NT2/D1 (cell line): ENCODE data around the gene VTI1A.

ENCODE experiments used
- DNase-seq: peaks from one replicate; pipeline ENCODE4 v3.0.0-alpha.2; 2011; ENCODE audit warnings: low read depth, low spot score
- H3K27me3 ChIP-seq: 2 replicates; pipeline ENCODE4 v1.6.0; 2011; ENCODE audit warnings: mild to moderate bottlenecking; ENCODE audit not compliant: insufficient read length, insufficient read depth
- H3K36me3 ChIP-seq: 2 replicates; pipeline ENCODE4 v1.6.1; 2011; ENCODE audit warnings: mild to moderate bottlenecking, low read length, mixed read lengths; ENCODE audit not compliant: insufficient read depth, insufficient read length
- H3K4me1 ChIP-seq: 2 replicates; pipeline ENCODE4 v1.5.1; 2011; ENCODE audit not compliant: insufficient read depth, insufficient read length
- H3K4me3 ChIP-seq: 2 replicates; pipeline ENCODE4 v1.5.1; 2011; ENCODE audit warnings: low read depth; ENCODE audit not compliant: insufficient read length
- H3K9ac ChIP-seq: 2 replicates; pipeline ENCODE4 v1.6.0; 2011; ENCODE audit warnings: low read depth; ENCODE audit not compliant: insufficient read length
- H3K9me3 ChIP-seq: 2 replicates; pipeline ENCODE4 v1.5.1; 2011; ENCODE audit warnings: mild to moderate bottlenecking, low read length; ENCODE audit not compliant: insufficient read depth
- SUZ12 ChIP-seq: IDR thresholded peaks from 2 replicates; pipeline ENCODE4 v1.6.1; 2011; ENCODE audit not compliant: insufficient read length, insufficient read depth; ENCODE audit errors: extremely low read depth
- YY1 ChIP-seq: IDR thresholded peaks from 2 replicates; pipeline ENCODE4 v1.6.1; 2011; ENCODE audit not compliant: insufficient read length, insufficient read depth
- ZNF274 ChIP-seq: IDR thresholded peaks from 2 replicates; pipeline ENCODE4 v1.6.1; 2011; ENCODE audit warnings: mild to moderate bottlenecking, low read depth, low read length

The VTI1A gene

DNA sequence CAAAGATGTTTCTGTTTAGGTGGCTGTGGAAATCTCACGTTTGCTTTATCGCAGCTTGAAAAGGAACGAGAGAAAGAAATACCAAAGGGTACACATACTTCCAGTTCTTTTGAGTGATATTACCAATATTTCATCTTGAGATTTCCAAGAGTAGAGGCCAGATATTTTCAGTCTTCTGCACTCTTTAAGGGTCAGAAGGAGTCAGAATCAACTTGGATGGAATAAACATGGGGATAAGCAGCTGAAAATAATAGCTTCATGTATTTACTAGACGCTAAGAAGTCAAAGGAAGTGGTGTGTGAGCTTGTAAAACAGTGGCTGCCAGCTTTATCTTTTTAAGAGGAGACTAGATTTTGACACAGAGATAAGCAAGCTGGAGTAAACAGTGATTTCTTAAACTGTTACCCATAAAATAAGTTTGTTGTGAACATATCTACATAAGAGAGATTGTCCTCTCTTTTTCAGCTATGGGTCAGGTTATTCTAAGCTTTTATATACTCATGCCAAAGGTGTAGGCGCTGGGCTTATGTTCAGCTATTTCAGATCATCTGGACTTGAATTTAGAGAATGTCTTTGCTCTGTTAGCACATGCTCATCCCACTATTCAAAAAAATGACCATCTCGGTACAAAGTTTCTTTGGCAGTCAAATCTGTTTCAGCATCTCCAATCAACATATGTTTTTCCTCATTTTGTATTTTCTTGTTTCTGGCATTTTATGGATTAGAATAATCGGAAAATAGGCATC is 332.2 kb downstream of the VTI1A start:
- Histone ChIP-seq H3K9me3 (no peaks in the 10 kb centered on the region), H3K36me3 (no peaks in the 10 kb centered on the region), H3K27me3 (no peaks in the 10 kb centered on the region), H3K4me3 (no peak overlapping the region), H3K4me1 (no peaks in the 10 kb centered on the region), H3K9ac (no peak overlapping the region)
- no peak for TF ChIP-seq SUZ12
- TF ChIP-seq ZNF274, result no peak
- no peak for TF ChIP-seq YY1
- no peak for DNase-seq

DNA sequence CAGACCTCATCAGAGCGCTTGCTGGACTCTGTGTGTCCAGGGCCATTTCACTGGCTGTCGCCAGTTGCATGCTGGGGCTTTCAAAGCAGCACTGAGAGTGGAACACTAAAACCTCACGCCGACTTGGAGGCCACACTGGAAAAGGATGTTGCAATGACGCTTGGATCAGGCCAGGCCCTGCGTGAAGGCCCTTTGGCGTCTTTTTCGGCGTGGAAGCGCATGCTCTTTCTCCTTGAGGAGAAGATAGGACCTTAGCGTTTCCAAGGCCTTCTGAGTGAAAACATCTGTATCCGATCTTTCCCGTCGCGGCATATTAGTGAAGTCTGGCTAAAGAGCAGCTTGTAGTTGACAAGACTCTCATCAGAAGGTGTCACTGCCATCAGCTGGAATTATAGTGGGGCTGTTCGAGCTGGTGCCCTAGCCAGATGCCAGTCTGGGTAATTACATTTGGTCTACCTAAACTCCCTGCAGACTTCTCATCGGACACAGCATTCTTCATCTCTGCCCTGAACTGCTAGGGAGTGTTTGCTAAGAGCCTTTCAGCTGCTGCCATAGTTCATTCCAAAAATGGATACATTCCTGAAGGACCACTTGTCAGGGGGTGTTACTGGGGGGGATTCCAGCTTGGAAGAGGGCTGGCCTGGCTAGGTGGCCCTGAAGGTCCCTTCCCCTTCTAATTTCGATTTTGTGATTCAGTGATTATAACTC is 335.3 kb downstream of the VTI1A start:
- H3K9me3 ChIP-seq, result no peaks in the 10 kb centered on the region
- H3K9ac ChIP-seq, result no peak overlapping the region
- no peaks in the 10 kb centered on the region for H3K36me3 ChIP-seq
- no peak overlapping the region for H3K4me3 ChIP-seq
- H3K4me1 ChIP-seq, result no peaks in the 10 kb centered on the region
- TF ChIP-seq YY1 (no peak), SUZ12 (no peak), ZNF274 (no peak)
- DNase-seq, result no peak
- no peaks in the 10 kb centered on the region for H3K27me3 ChIP-seq

GRCh38 chr10:112783351-112784021 is 336.5 kb downstream of the VTI1A start:
- TF ChIP-seq SUZ12 (no peak), YY1 (no peak), ZNF274 (no peak)
- no peaks in the 10 kb centered on the region; the same call in 1 of the 2 replicates for H3K9me3 ChIP-seq
- H3K4me3 ChIP-seq, result no peak overlapping the region
- H3K36me3 ChIP-seq, result no peaks in the 10 kb centered on the region
- no peak overlapping the region for H3K9ac ChIP-seq
- no peaks in the 10 kb centered on the region for H3K27me3 ChIP-seq
- no peak for DNase-seq
- H3K4me1 ChIP-seq, result no peaks in the 10 kb centered on the region

- Histone ChIP-seq H3K4me1 (no peaks in the 10 kb centered on the region), H3K9ac (no peak overlapping the region), H3K27me3 (no peaks in the 10 kb centered on the region), H3K4me3 (no peak overlapping the region), H3K36me3 (no peaks in the 10 kb centered on the region), H3K9me3 (peaks cover 4% of the 10 kb centered on the region; the same call in 1 of the 2 replicates)
- DNase-seq, result no peak
- TF ChIP-seq ZNF274 (no peak), SUZ12 (no peak), YY1 (no peak)
These were observed 337.0 kb downstream of the VTI1A start for GRCh38 chr10:112784022-112784461.

GRCh38 chr10:112785089-112785488 is 338.1 kb downstream of the VTI1A start:
- TF ChIP-seq SUZ12 (no peak), YY1 (no peak), ZNF274 (no peak)

GRCh38 chr10:112789248-112789647 is 342.2 kb downstream of the VTI1A start:
- H3K9me3 ChIP-seq, result peaks cover 5% of the 10 kb centered on the region; the same call in 1 of the 2 replicates
- no peak overlapping the region for H3K4me3 ChIP-seq
- H3K9ac ChIP-seq, result no peak overlapping the region
- H3K27me3 ChIP-seq, result no peaks in the 10 kb centered on the region
- no peaks in the 10 kb centered on the region for H3K4me1 ChIP-seq
- TF ChIP-seq SUZ12 (no peak), ZNF274 (no peak), YY1 (no peak)
- no peaks in the 10 kb centered on the region for H3K36me3 ChIP-seq
- DNase-seq, result no peak

More at GRCh38 chr10:112785089-112785488, 338.1 kb downstream of the VTI1A start:
- Histone ChIP-seq H3K9me3 (peaks cover 5% of the 10 kb centered on the region; the same call in 1 of the 2 replicates), H3K9ac (no peak overlapping the region), H3K36me3 (no peaks in the 10 kb centered on the region), H3K27me3 (no peaks in the 10 kb centered on the region), H3K4me3 (no peak overlapping the region), H3K4me1 (no peaks in the 10 kb centered on the region)
- DNase-seq, result no peak
